LNCAP (cell line): ENCODE results near the gene PDE6A.

Experiments
- CTCF ChIP-seq: fragments of 450-650 bp; IDR thresholded peaks from 2 replicates; pipeline ENCODE4 v1.5.1; 2017; ENCODE audit warnings: mild to moderate bottlenecking

Gene PDE6A

GRCh38 chr5:149824846-149825245, 119.7 kb downstream of the PDE6A start:
- TF ChIP-seq CTCF, result no peak

- TF ChIP-seq CTCF, result no peak
These were observed 120.5 kb downstream of the PDE6A start for GRCh38 chr5:149824120-149824519.

- TF ChIP-seq CTCF, result no peak
These were observed 121.2 kb downstream of the PDE6A start for GRCh38 chr5:149823375-149823774.

- no peak for TF ChIP-seq CTCF
These were observed 122.3 kb downstream of the PDE6A start for GRCh38 chr5:149822301-149822700.

- TF ChIP-seq CTCF, result no peak
These were observed 123.8 kb downstream of the PDE6A start for GRCh38 chr5:149820536-149821510.

GRCh38 chr5:149820012-149820411, 124.6 kb downstream of the PDE6A start:
- TF ChIP-seq CTCF, result no peak

GRCh38 chr5:149818116-149818515, 126.5 kb downstream of the PDE6A start:
- TF ChIP-seq CTCF, result no peak
